CD8-positive, alpha-beta memory T cell (primary cell): Measurements from ENCODE around the gene GALNT7. TPM values are rescaled to one million over a fixed set of nuclear protein-coding genes. Genes with fewer than 3 reads are reported as not detected.

Experiments
- CTCF ChIA-PET: fragments of 350-600 bp; sonication (Branson Sonifier 250); formaldehyde crosslinking; loops from one replicate; lab custom pipeline; 2021; ENCODE audit warnings: antibody characterized with exemption; lab: Charles Lee
- POLR2A ChIA-PET: fragments of 350-600 bp; sonication (Branson Sonifier 250); formaldehyde crosslinking; loops from one replicate; lab custom pipeline; 2021; ENCODE audit warnings: antibody characterized with exemption; lab: Charles Lee
- DNase-seq, 5 donors: peaks; one replicate each; pipeline versions ENCODE4 v3.0.0 to v3.0.0-alpha.2; 2020 to 2022; ENCODE audit warnings: mixed read lengths in 1 of 5
- H3K27ac ChIP-seq: one replicate; pipeline ENCODE4 v1.7.0; 2013; ENCODE audit warnings: low read depth, mild to moderate bottlenecking, low read length, moderate library complexity
- H3K27me3 ChIP-seq: 2 replicates; pipeline ENCODE4 v1.7.0; 2013; ENCODE audit warnings: low read length, mild to moderate bottlenecking; ENCODE audit not compliant: insufficient read depth, poor library complexity, severe bottlenecking
- H3K36me3 ChIP-seq: 2 replicates; pipeline ENCODE4 v1.7.0; 2013; ENCODE audit warnings: mild to moderate bottlenecking, low read length, moderate library complexity; ENCODE audit not compliant: insufficient read depth
- H3K4me1 ChIP-seq: 2 replicates; pipeline ENCODE4 v1.7.0; 2013; ENCODE audit warnings: mild to moderate bottlenecking, low read length, moderate library complexity; ENCODE audit not compliant: insufficient read depth
- H3K4me3 ChIP-seq: 2 replicates; pipeline ENCODE4 v1.7.0; 2013; ENCODE audit warnings: mild to moderate bottlenecking, low read length
- H3K9me3 ChIP-seq: 2 replicates; pipeline ENCODE4 v1.7.0; 2013; ENCODE audit warnings: mild to moderate bottlenecking, low read length
- H3K27ac Mint-ChIP-seq, 8 donors: one replicate each; pipeline ENCODE4 v1.8.0; 2020 to 2021; ENCODE audit warnings: mixed read lengths in 8 of 8, mild to moderate bottlenecking in 6 of 8, inconsistent platforms in 3 of 8, moderate library complexity in 3 of 8
- H3K27me3 Mint-ChIP-seq, 2 donors: one replicate each; pipeline ENCODE4 v1.8.0; 2020 to 2021; ENCODE audit warnings: mixed read lengths in 2 of 2, mild to moderate bottlenecking in 1 of 2, moderate library complexity in 1 of 2
- H3K36me3 Mint-ChIP-seq, 3 donors: one replicate each; pipeline ENCODE4 v1.8.0; 2020 to 2021; ENCODE audit warnings: mixed read lengths in 3 of 3, inconsistent platforms in 1 of 3, mild to moderate bottlenecking in 1 of 3
- H3K4me1 Mint-ChIP-seq, 3 donors: one replicate each; pipeline ENCODE4 v1.8.0; 2020 to 2021; ENCODE audit warnings: mixed read lengths in 3 of 3, inconsistent platforms in 1 of 3, mild to moderate bottlenecking in 1 of 3
- H3K4me3 Mint-ChIP-seq, 7 donors: one replicate each; pipeline ENCODE4 v1.8.0; 2020 to 2021; ENCODE audit warnings: mixed read lengths in 7 of 7, mild to moderate bottlenecking in 6 of 7, moderate library complexity in 4 of 7, inconsistent platforms in 2 of 7
- H3K9me3 Mint-ChIP-seq, 5 donors: one replicate each; pipeline ENCODE4 v1.8.0; 2020 to 2022; ENCODE audit warnings: mixed read lengths in 5 of 5, mild to moderate bottlenecking in 3 of 5, moderate library complexity in 2 of 5, inconsistent platforms in 1 of 5
- polyA plus RNA-seq: library from polyadenylated mRNA; unstranded; fragments of 300-500 nt; fragmentation: Illumina TruSeq; gene quantifications from one replicate; pipeline ENCODE4 v1.2.3, GENCODE V29; 2021
- total RNA-seq, 2 experiments: library from RNA; stranded (reverse); gene quantifications; one replicate each; pipeline ENCODE4 v1.2.3, GENCODE V29; 2021

GALNT7 gene
- total and polyA plus RNA-seq, 3 experiments from 2014 or later, result 10.0 to 18.0 (median 16.7) TPM

- H3K4me3 Mint-ChIP-seq, result no peak overlapping the region
- H3K27ac ChIP-seq, result no peak overlapping the region
- H3K9me3 ChIP-seq, result no peaks in the 10 kb centered on the region
- H3K4me1 ChIP-seq, result no peaks in the 10 kb centered on the region
- no peak overlapping the region for H3K4me3 ChIP-seq
- no peaks in the 10 kb centered on the region for H3K36me3 ChIP-seq
- no peaks in the 10 kb centered on the region for H3K4me1 Mint-ChIP-seq
- H3K27me3 Mint-ChIP-seq, result peaks cover 0 to 1% of the 10 kb centered on the region in 2 donors
- no peaks in the 10 kb centered on the region for H3K27me3 ChIP-seq
- POLR2A ChIA-PET, result no interaction called here
- H3K36me3 Mint-ChIP-seq, result no peaks in the 10 kb centered on the region
- H3K9me3 Mint-ChIP-seq, result no peaks in the 10 kb centered on the region
- no peak overlapping the region for H3K27ac Mint-ChIP-seq
- CTCF ChIA-PET, result interaction anchor here (0.7 kb wide), 1 partner anchor 50 kb away, joined by 3 read pairs; no protein-coding TSS in a partner anchor
- DNase-seq, result no peak
Observed at GRCh38 chr4:173152104-173152503, 16.5 kb upstream of the GALNT7 start.

GRCh38 chr4:173153445-173153844 lies 15.2 kb upstream of the GALNT7 start:
- ChIA-PET CTCF (no interaction called here), POLR2A (no interaction called here)
- H3K36me3 ChIP-seq, result no peaks in the 10 kb centered on the region
- H3K4me3 ChIP-seq, result no peak overlapping the region
- H3K4me1 ChIP-seq, result no peaks in the 10 kb centered on the region
- H3K27me3 Mint-ChIP-seq, result peaks cover 0 to 1% of the 10 kb centered on the region in 2 donors
- H3K27me3 ChIP-seq, result no peaks in the 10 kb centered on the region
- H3K27ac Mint-ChIP-seq, result no peak overlapping the region
- H3K4me1 Mint-ChIP-seq, result no peaks in the 10 kb centered on the region
- H3K36me3 Mint-ChIP-seq, result no peaks in the 10 kb centered on the region
- no peak overlapping the region for H3K4me3 Mint-ChIP-seq
- H3K9me3 ChIP-seq, result no peaks in the 10 kb centered on the region
- H3K9me3 Mint-ChIP-seq, result no peaks in the 10 kb centered on the region
- DNase-seq, result no peak
- H3K27ac ChIP-seq, result no peak overlapping the region

GRCh38 chr4:173159791-173160190 lies 8.8 kb upstream of the GALNT7 start:
- Histone ChIP-seq H3K27ac (no peak overlapping the region), H3K4me1 (no peaks in the 10 kb centered on the region), H3K27me3 (no peaks in the 10 kb centered on the region), H3K36me3 (no peaks in the 10 kb centered on the region), H3K4me3 (no peak overlapping the region), H3K9me3 (no peaks in the 10 kb centered on the region)
- H3K9me3 Mint-ChIP-seq, result no peaks in the 10 kb centered on the region
- no peak for DNase-seq
- H3K4me3 Mint-ChIP-seq, result no peak overlapping the region
- no peaks in the 10 kb centered on the region for H3K4me1 Mint-ChIP-seq
- H3K36me3 Mint-ChIP-seq, result peaks cover 0 to 2% (median 0%) of the 10 kb centered on the region in 3 donors
- H3K27me3 Mint-ChIP-seq, result no peaks in the 10 kb centered on the region
- ChIA-PET CTCF (no interaction called here), POLR2A (no interaction called here)
- H3K27ac Mint-ChIP-seq, result no peak overlapping the region

- no peaks in the 10 kb centered on the region for H3K27me3 ChIP-seq
- peaks cover 0 to 4% (median under 1%) of the 10 kb centered on the region in 3 donors for H3K4me1 Mint-ChIP-seq
- H3K27ac ChIP-seq, result no peak overlapping the region
- CTCF ChIA-PET, result no interaction called here
- H3K36me3 Mint-ChIP-seq, result peaks cover 0 to 2% (median 0%) of the 10 kb centered on the region in 3 donors
- H3K27me3 Mint-ChIP-seq, result no peaks in the 10 kb centered on the region
- no peaks in the 10 kb centered on the region for H3K9me3 Mint-ChIP-seq
- no peak for DNase-seq
- H3K36me3 ChIP-seq, result no peaks in the 10 kb centered on the region
- H3K9me3 ChIP-seq, result no peaks in the 10 kb centered on the region
- H3K27ac Mint-ChIP-seq, result no peak overlapping the region
- no peaks in the 10 kb centered on the region for H3K4me1 ChIP-seq
- no peak overlapping the region for H3K4me3 ChIP-seq
- POLR2A ChIA-PET, result no interaction called here
- no peak overlapping the region for H3K4me3 Mint-ChIP-seq
Observed at GRCh38 chr4:173160871-173161270, 7.7 kb upstream of the GALNT7 start.

GRCh38 chr4:173161311-173161710 lies 7.3 kb upstream of the GALNT7 start:
- no peaks in the 10 kb centered on the region for H3K27me3 Mint-ChIP-seq
- H3K27me3 ChIP-seq, result no peaks in the 10 kb centered on the region
- no peaks in the 10 kb centered on the region for H3K9me3 Mint-ChIP-seq
- CTCF ChIA-PET, result no interaction called here
- H3K27ac Mint-ChIP-seq, result no peak overlapping the region
- POLR2A ChIA-PET, result no interaction called here
- no peak overlapping the region for H3K4me3 ChIP-seq
- no peak overlapping the region for H3K27ac ChIP-seq
- peaks cover 0 to 7% (median 3%) of the 10 kb centered on the region in 3 donors for H3K4me1 Mint-ChIP-seq
- no peaks in the 10 kb centered on the region for H3K9me3 ChIP-seq
- H3K4me3 Mint-ChIP-seq, result no peak overlapping the region
- peaks cover 0 to 2% (median 0%) of the 10 kb centered on the region in 3 donors for H3K36me3 Mint-ChIP-seq
- DNase-seq, result no peak
- no peaks in the 10 kb centered on the region for H3K36me3 ChIP-seq
- peaks cover 2% of the 10 kb centered on the region for H3K4me1 ChIP-seq

GRCh38 chr4:173165706-173166105 lies 2.9 kb upstream of the GALNT7 start:
- H3K4me3 ChIP-seq, result no peak overlapping the region
- peaks cover 0 to 9% (median 0%) of the 10 kb centered on the region in 3 donors for H3K36me3 Mint-ChIP-seq
- no peaks in the 10 kb centered on the region for H3K27me3 ChIP-seq
- H3K4me1 Mint-ChIP-seq, result peaks cover 18 to 29% (median 24%) of the 10 kb centered on the region in 3 donors
- ChIA-PET CTCF (no interaction called here), POLR2A (no interaction called here)
- peaks cover 22% of the 10 kb centered on the region for H3K4me1 ChIP-seq
- H3K36me3 ChIP-seq, result no peaks in the 10 kb centered on the region
- H3K9me3 Mint-ChIP-seq, result no peaks in the 10 kb centered on the region
- H3K9me3 ChIP-seq, result no peaks in the 10 kb centered on the region
- H3K27me3 Mint-ChIP-seq, result no peaks in the 10 kb centered on the region
- peak overlapping the region in 2 of 7 donors; percentile 56 to 75 for H3K4me3 Mint-ChIP-seq
- DNase-seq, result no peak
- H3K27ac ChIP-seq, result no peak overlapping the region
- H3K27ac Mint-ChIP-seq, result peak overlapping the region in 2 of 8 donors; percentile 25 to 44

GRCh38 chr4:173166491-173166890 lies 2.1 kb upstream of the GALNT7 start:
- H3K27ac ChIP-seq, result no peak overlapping the region
- Mint-ChIP-seq H3K27me3 (no peaks in the 10 kb centered on the region), H3K4me1 (peaks cover 24 to 37% (median 32%) of the 10 kb centered on the region in 3 donors), H3K4me3 (peak overlapping the region in 3 of 7 donors; percentile 45 to 99 (median 56)), H3K27ac (peak overlapping the region in 3 of 8 donors; percentile 0 to 26 (median 2)), H3K9me3 (no peaks in the 10 kb centered on the region), H3K36me3 (peaks cover 0 to 9% (median 0%) of the 10 kb centered on the region in 3 donors)
- CTCF ChIA-PET, result no interaction called here
- H3K4me3 ChIP-seq, result no peak overlapping the region
- H3K4me1 ChIP-seq, result peaks cover 29% of the 10 kb centered on the region
- DNase-seq, result no peak
- POLR2A ChIA-PET, result no interaction called here
- no peaks in the 10 kb centered on the region for H3K27me3 ChIP-seq
- H3K36me3 ChIP-seq, result no peaks in the 10 kb centered on the region
- H3K9me3 ChIP-seq, result no peaks in the 10 kb centered on the region

- H3K4me3 Mint-ChIP-seq, result peak overlapping the region; percentile 92 to 99 (median 96)
Observed at GRCh38 chr4:173167758-173168395, 734 bp upstream of the GALNT7 start.

More at GRCh38 chr4:173167758-173168395, 734 bp upstream of the GALNT7 start:
- H3K27me3 ChIP-seq, result no peaks in the 10 kb centered on the region
- Mint-ChIP-seq H3K27me3 (no peaks in the 10 kb centered on the region), H3K36me3 (peaks cover 0 to 9% (median 0%) of the 10 kb centered on the region in 3 donors), H3K4me1 (peaks cover 31 to 51% (median 44%) of the 10 kb centered on the region in 3 donors), H3K27ac (peak overlapping the region; percentile 82 to 98 (median 90)), H3K9me3 (peaks cover 0 to 2% (median 0%) of the 10 kb centered on the region in 5 donors)
- ChIA-PET POLR2A (no interaction called here), CTCF (interaction anchor here (1.8 kb wide), 1 partner anchor 154 kb away, joined by 4 read pairs; no protein-coding TSS in a partner anchor)
- no peaks in the 10 kb centered on the region for H3K9me3 ChIP-seq
- peak overlapping the region; percentile 65 for H3K27ac ChIP-seq
- peak in 4 of 5 donors; percentile 1 to 51 (median 2) for DNase-seq
- H3K36me3 ChIP-seq, result no peaks in the 10 kb centered on the region
- H3K4me3 ChIP-seq, result peak overlapping the region; percentile 88
- H3K4me1 ChIP-seq, result peaks cover 30% of the 10 kb centered on the region
